ENCODE data around the gene ZNF574. TPM values are rescaled to one million over a fixed set of nuclear protein-coding genes. Genes with fewer than 3 reads are reported as not detected.
A peak's percentile ranks its signal among the peaks of the same experiment; 100 is the strongest.

ZNF574 gene
- total RNA-seq, 1 donor from 2014 or later = 26.5 TPM

DNA sequence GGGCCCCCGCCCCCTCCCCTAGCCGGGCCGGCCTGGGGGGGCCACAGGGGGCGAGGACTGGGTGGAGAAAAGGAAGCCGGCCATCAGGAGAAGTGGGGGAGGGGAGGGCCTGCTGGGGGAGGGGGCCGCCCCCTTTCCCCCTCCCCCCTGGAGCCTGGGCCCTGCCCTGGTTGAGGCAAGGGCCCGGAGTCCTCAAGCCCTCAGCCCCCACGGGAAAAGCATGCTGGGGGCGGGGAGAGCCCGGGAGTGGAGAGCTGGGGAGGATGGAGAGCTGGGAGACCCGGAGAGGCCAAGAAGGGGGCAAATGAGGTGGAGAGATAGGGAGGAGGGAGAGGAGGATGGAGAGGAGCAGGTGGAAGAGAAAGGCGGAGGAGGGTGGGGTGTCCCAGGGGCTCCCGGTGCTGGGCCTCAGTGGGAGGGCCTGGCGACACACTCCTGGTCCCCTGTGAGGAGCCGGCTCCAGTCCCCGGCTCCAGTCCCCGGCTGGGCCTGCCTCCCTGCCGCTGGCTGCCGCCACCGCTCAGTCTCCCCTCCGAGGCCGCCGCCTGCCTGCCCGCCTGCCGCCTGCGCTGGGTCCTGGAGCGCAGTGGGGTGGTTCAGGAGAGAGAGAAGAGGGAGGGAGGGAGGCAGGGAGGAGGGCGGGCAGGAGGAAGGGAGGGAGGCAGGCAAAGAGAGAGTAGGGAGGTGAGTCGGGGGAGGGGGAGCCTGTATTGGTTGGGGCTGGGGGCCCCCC lies 6.2 kb upstream of the ZNF574 start, which contains the start of gene GRIK5:
GRIK5 (minus strand) TSS at position 588 of the 733 bp plus-strand sequence. CDS start 4,436 bp downstream, outside the sequence.
- no peaks in the 10 kb centered on the region for H3K9me3 ChIP-seq
- no peaks in the 10 kb centered on the region for H3K27me3 ChIP-seq
- H3K4me1 ChIP-seq = peaks cover 9% of the 10 kb centered on the region
- intact Hi-C loops (cut with DNase I) = no loop called here
- no peaks in the 10 kb centered on the region for H3K36me3 ChIP-seq
- H3K27ac ChIP-seq = no peak within 1 kb of the TSS
- TF ChIP-seq POLR2A (IDR thresholded peaks at IDR 0.05) = no peak
- peak in 1 of 2 donors; percentile 41 for TF ChIP-seq POLR2AphosphoS5 (IDR thresholded peaks at IDR 0.05; ENCODE audit: insufficient read depth in 1 of 2, low read depth in 1 of 2)
- TF ChIP-seq, protein P1, sequence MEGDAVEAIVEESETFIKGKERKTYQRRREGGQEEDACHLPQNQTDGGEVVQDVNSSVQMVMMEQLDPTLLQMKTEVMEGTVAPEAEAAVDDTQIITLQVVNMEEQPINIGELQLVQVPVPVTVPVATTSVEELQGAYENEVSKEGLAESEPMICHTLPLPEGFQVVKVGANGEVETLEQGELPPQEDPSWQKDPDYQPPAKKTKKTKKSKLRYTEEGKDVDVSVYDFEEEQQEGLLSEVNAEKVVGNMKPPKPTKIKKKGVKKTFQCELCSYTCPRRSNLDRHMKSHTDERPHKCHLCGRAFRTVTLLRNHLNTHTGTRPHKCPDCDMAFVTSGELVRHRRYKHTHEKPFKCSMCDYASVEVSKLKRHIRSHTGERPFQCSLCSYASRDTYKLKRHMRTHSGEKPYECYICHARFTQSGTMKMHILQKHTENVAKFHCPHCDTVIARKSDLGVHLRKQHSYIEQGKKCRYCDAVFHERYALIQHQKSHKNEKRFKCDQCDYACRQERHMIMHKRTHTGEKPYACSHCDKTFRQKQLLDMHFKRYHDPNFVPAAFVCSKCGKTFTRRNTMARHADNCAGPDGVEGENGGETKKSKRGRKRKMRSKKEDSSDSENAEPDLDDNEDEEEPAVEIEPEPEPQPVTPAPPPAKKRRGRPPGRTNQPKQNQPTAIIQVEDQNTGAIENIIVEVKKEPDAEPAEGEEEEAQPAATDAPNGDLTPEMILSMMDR (IDR thresholded peaks at IDR 0.05) = no peak
- no peak for DNase-seq (ENCODE audit: extremely low spot score in 2 of 2)
- H3K4me3 ChIP-seq = peak within 1 kb of the TSS; percentile 30 to 34

DNA sequence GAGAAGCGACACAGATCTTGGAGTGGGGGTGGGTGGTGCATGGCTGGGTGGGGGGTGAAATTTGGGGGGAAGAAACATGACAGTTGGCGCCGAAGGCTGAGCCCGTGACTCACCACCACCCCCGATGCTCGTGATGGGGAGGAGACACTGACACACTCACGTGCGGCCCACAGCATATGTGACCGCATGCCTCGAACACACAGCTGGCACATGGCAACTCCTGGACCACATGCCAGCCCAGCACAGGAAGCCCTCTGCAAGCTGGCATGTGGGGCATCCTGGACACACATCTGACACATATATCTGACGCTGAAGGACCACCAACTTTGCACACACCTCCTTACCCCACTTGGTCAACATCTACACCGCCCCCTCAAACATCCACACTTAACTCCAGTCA lies 4.7 kb upstream of the ZNF574 start:
- DNase-seq (ENCODE audit: extremely low spot score in 2 of 2) = no peak
- no peaks in the 10 kb centered on the region for H3K9me3 ChIP-seq
- intact Hi-C loops (cut with DNase I) = no loop called here
- H3K27me3 ChIP-seq = no peaks in the 10 kb centered on the region
- H3K4me1 ChIP-seq = peaks cover 14% of the 10 kb centered on the region
- no peak for TF ChIP-seq POLR2A (IDR thresholded peaks at IDR 0.05)
- TF ChIP-seq POLR2AphosphoS5 (IDR thresholded peaks at IDR 0.05; ENCODE audit: insufficient read depth in 1 of 2, low read depth in 1 of 2) = no peak
- TF ChIP-seq, protein P1 (IDR thresholded peaks at IDR 0.05) = no peak
- H3K27ac ChIP-seq = no peak overlapping the region
- no peaks in the 10 kb centered on the region for H3K36me3 ChIP-seq
- H3K4me3 ChIP-seq = no peak overlapping the region

DNA sequence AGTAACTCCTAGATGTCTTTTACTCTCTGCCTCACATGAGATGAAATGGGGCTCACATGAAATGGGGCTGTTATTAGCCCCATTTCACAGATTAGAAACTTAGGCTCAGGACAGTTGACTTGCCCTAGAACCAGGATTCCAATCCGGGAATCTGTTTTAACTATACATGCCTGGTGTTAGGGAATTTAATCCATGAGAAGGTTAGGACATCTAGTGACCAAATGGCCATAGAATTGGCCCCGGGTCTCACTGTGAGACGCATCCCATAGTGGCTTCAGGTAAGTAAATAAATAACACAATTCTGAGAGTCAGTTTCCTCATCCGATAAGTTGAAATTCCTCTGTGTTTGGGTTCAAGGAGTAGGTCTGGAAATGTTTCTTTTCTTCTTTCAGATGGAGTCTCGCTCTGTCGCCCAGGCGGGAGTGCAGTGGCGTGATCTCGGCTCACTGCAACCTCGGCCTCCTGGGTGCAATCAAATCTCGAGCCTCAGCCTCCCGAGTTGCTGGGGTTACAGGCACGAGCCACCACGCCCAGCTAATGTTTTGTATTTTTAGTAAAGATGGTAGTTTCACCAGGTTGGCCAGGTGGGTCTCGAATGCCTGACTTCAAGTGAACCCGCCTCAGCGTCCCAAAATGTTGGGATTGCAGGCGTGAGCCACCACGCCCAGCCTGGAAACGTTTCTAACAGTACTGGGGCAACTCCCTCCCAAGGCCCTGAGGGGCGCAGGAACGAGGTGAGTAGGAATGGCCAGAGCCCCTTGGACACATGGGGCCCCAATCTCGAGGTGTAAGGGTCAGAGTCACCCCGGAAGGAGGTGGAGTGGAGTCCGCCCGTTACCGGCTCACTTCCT lies 1.2 kb upstream of the ZNF574 start:
- intact Hi-C loops (cut with DNase I) = no loop called here
- Histone ChIP-seq H3K27ac (peak overlapping the region; percentile 97), H3K36me3 (peaks cover 0 to 10% of the 10 kb centered on the region in 2 donors), H3K27me3 (no peaks in the 10 kb centered on the region), H3K4me3 (peak overlapping the region; percentile 80 to 85), H3K4me1 (peaks cover 30% of the 10 kb centered on the region), H3K9me3 (no peaks in the 10 kb centered on the region)
- DNase-seq (ENCODE audit: extremely low spot score in 2 of 2) = no peak
- TF ChIP-seq POLR2AphosphoS5 (IDR thresholded peaks at IDR 0.05; ENCODE audit: insufficient read depth in 1 of 2, low read depth in 1 of 2) (no peak), POLR2A (IDR thresholded peaks at IDR 0.05) (no peak)
- TF ChIP-seq, protein P1 (IDR thresholded peaks at IDR 0.05) = no peak

DNA sequence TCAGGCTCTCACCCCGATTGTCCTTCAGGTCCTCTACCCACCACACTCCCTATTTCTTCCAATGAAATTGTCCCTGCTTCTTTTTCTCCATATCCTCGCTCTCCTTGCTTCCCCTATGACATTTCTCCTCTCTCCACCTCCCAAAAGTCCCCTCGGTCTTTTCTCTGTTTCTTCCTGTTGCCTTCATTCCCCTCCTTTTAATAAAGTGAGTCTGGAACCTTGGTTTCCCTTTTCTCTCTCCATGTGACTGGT lies 676 bp upstream of the ZNF574 start:
- intact Hi-C loops (cut with DNase I) = no loop called here
- Histone ChIP-seq H3K36me3 (peaks cover 0 to 15% of the 10 kb centered on the region in 2 donors), H3K27me3 (no peaks in the 10 kb centered on the region), H3K4me1 (peaks cover 27% of the 10 kb centered on the region), H3K4me3 (peak overlapping the region; percentile 80 to 85), H3K27ac (peak overlapping the region; percentile 97), H3K9me3 (no peaks in the 10 kb centered on the region)
- DNase-seq (ENCODE audit: extremely low spot score in 2 of 2) = no peak
- TF ChIP-seq POLR2AphosphoS5 (IDR thresholded peaks at IDR 0.05; ENCODE audit: insufficient read depth in 1 of 2, low read depth in 1 of 2) (no peak), POLR2A (IDR thresholded peaks at IDR 0.05) (no peak)
- TF ChIP-seq, protein P1 (IDR thresholded peaks at IDR 0.05) = no peak
